8988T (cell line): ENCODE measurements around the gene ADRA2B.

Experiments
- DNase-seq: peaks from one replicate; pipeline ENCODE4 v3.0.0; 2011

The ADRA2B gene

GRCh38 chr2:96103187-96103601 lies 13.2 kb downstream of the ADRA2B start:
- DNase-seq, result peak; percentile 18

- no peak for DNase-seq
Observed at GRCh38 chr2:96102596-96103186, 13.7 kb downstream of the ADRA2B start.

GRCh38 chr2:96100893-96101304 lies 15.5 kb downstream of the ADRA2B start:
- no peak for DNase-seq

- DNase-seq, result no peak
Observed at GRCh38 chr2:96099861-96100798, 16.2 kb downstream of the ADRA2B start.

GRCh38 chr2:96098900-96099590 lies 17.3 kb downstream of the ADRA2B start:
- DNase-seq, result no peak

- no peak for DNase-seq
Observed at GRCh38 chr2:96097951-96098823, 18.2 kb downstream of the ADRA2B start.

GRCh38 chr2:96097441-96097840 lies 18.9 kb downstream of the ADRA2B start:
- DNase-seq, result no peak

- DNase-seq, result no peak
Observed at GRCh38 chr2:96095116-96095636, 21.2 kb downstream of the ADRA2B start.

- DNase-seq, result no peak
Observed at GRCh38 chr2:96093528-96093927, 22.8 kb downstream of the ADRA2B start.

- DNase-seq, result no peak
Observed at GRCh38 chr2:96092951-96093350, 23.4 kb downstream of the ADRA2B start.

GRCh38 chr2:96092573-96092877 lies 23.8 kb downstream of the ADRA2B start:
- DNase-seq, result no peak

GRCh38 chr2:96091711-96092572 lies 24.4 kb downstream of the ADRA2B start:
- no peak for DNase-seq

GRCh38 chr2:96091141-96091710 lies 25.1 kb downstream of the ADRA2B start:
- no peak for DNase-seq

GRCh38 chr2:96090196-96090926 lies 26.0 kb downstream of the ADRA2B start:
- no peak for DNase-seq

- no peak for DNase-seq
Observed at GRCh38 chr2:96089356-96090195, 26.8 kb downstream of the ADRA2B start.

- no peak for DNase-seq
Observed at GRCh38 chr2:96088340-96089335, 27.7 kb downstream of the ADRA2B start.

- DNase-seq, result no peak
Observed at GRCh38 chr2:96087130-96087529, 29.2 kb downstream of the ADRA2B start.
